SU-DHL-6 (cell line): ENCODE data around the gene CHD6.

Source experiments
- H2AFZ ChIP-seq: fragments of 200-600 bp; sonication (generic); 2 replicates; pipeline ENCODE4 v1.6.1; 2014; ENCODE audit warnings: low read depth, mild to moderate bottlenecking, moderate library complexity, mixed read lengths, antibody characterized with exemption, low read length; ENCODE audit not compliant: severe bottlenecking
- H3F3A ChIP-seq: fragments of 200-600 bp; shearing (Covaris generic); 2 replicates; pipeline ENCODE4 v1.6.0; 2016; ENCODE audit warnings: antibody characterized with exemption, mild to moderate bottlenecking; ENCODE audit not compliant: insufficient read depth
- H3K27ac ChIP-seq: fragments of 200-600 bp; sonication (generic); 2 replicates; pipeline ENCODE4 v1.5.1; 2016; ENCODE audit warnings: low read depth, mild to moderate bottlenecking, low read length, moderate library complexity, mixed read lengths
- H3K27me3 ChIP-seq: fragments of 200-600 bp; sonication (generic), shearing (Covaris generic); 2 replicates; pipeline ENCODE4 v1.6.0; 2014; ENCODE audit warnings: mild to moderate bottlenecking, low read length
- H3K36me3 ChIP-seq: fragments of 200-600 bp; sonication (generic); 2 replicates; pipeline ENCODE4 v1.6.1; 2014; ENCODE audit warnings: mild to moderate bottlenecking, low read length, mixed read lengths
- H3K4me2 ChIP-seq: fragments of 300-600, 200-600 bp; shearing (Covaris generic), sonication (generic); 2 replicates; pipeline ENCODE4 v1.6.0; 2014; ENCODE audit warnings: low read length, low read depth, mild to moderate bottlenecking; ENCODE audit not compliant: poor library complexity, severe bottlenecking
- H3K4me3 ChIP-seq: fragments of 200-600 bp; sonication (generic); 2 replicates; pipeline ENCODE4 v1.5.1; 2014; ENCODE audit warnings: antibody characterized with exemption, low read length, mild to moderate bottlenecking, mixed read lengths; ENCODE audit not compliant: insufficient read depth, poor library complexity, severe bottlenecking
- H3K79me2 ChIP-seq: fragments of 200-600 bp; sonication (generic); 2 replicates; pipeline ENCODE4 v1.6.1; 2014; ENCODE audit warnings: mild to moderate bottlenecking, low read length, moderate library complexity; ENCODE audit not compliant: insufficient read depth
- H3K9ac ChIP-seq: fragments of 200-600 bp; sonication (generic); 2 replicates; pipeline ENCODE4 v1.7.0; 2014; ENCODE audit warnings: mild to moderate bottlenecking, low read length
- H3K9me2 ChIP-seq: fragments of 200-600 bp; sonication (generic); replicated peaks from 2 replicates; pipeline ENCODE4 v1.6.1; 2014; ENCODE audit warnings: low read length; ENCODE audit not compliant: insufficient read depth
- H3K9me3 ChIP-seq: fragments of 200-600 bp; sonication (generic); 2 replicates; pipeline ENCODE4 v1.6.1; 2014; ENCODE audit warnings: low read length, mixed read lengths; ENCODE audit not compliant: insufficient read depth
- H4K20me1 ChIP-seq: fragments of 200-600 bp; sonication (generic); 2 replicates; pipeline ENCODE4 v1.6.1; 2014; ENCODE audit warnings: low read depth, mild to moderate bottlenecking, antibody characterized with exemption, low read length, moderate library complexity, mixed read lengths
- EZH2phosphoT487 ChIP-seq: fragments of 200-600 bp; sonication (generic), shearing (Covaris generic); conservative IDR thresholded peaks from 2 replicates; pipeline ENCODE4 v1.6.1; 2018; ENCODE audit warnings: mild to moderate bottlenecking, antibody characterized with exemption, low read length, moderate library complexity, mixed read lengths
- TF ChIP-seq, protein P1 (sequence below): fragments of 200-600 bp; sonication (generic); IDR thresholded peaks from one replicate; pipeline ENCODE4 v1.5.1; 2017; ENCODE audit warnings: antibody characterized with exemption, mild to moderate bottlenecking, low read length, moderate library complexity; ENCODE audit not compliant: insufficient read depth, poor library complexity, severe bottlenecking

The CHD6 gene

DNA sequence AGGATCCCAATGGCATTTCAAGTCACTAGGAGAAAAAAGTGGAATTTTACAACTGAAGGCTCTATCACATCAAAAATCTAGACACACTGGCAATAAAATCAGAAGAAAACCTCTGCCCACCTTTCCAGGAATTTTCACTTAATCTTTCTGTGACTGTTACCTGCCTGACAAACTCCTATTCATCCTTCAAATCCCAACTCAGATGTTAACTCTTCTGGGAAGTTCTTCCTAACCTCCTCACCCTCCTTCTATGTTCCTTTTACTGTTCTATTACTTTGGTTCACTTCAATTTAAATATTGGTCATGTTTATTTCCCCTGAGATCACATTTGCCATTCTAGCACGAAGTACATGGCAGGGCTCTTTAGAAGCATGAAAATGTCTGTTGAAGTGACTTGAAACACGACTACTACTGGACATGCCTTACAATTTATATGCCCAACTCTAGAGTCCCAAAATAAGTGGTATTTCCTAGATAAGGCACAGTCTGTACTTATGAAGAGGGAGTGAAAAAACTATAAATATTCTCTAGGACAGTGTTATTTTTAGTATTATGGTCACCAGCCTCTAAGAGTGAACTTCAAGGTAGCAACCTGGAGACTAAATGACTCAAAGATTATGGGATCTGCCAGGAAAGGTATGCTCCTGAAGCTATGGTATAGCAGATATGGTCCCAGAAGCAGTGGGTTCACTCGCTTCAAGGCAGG, 17.1 kb downstream of the CHD6 start:
- no peak overlapping the region for H3K27ac ChIP-seq
- no peaks in the 10 kb centered on the region for H3K9me2 ChIP-seq
- no peak overlapping the region for H3K9ac ChIP-seq
- no peak overlapping the region for H2AFZ ChIP-seq
- H4K20me1 ChIP-seq: no peaks in the 10 kb centered on the region
- no peak overlapping the region for H3K4me3 ChIP-seq
- H3K4me2 ChIP-seq: no peak overlapping the region
- no peaks in the 10 kb centered on the region for H3K27me3 ChIP-seq
- H3F3A ChIP-seq: no peaks in the 10 kb centered on the region
- H3K9me3 ChIP-seq: peaks cover 28% of the 10 kb centered on the region; the same call in 1 of the 2 replicates
- H3K79me2 ChIP-seq: peaks cover 74% of the 10 kb centered on the region
- no peaks in the 10 kb centered on the region for H3K36me3 ChIP-seq
- TF ChIP-seq EZH2phosphoT487: no peak
- TF ChIP-seq, protein P1, sequence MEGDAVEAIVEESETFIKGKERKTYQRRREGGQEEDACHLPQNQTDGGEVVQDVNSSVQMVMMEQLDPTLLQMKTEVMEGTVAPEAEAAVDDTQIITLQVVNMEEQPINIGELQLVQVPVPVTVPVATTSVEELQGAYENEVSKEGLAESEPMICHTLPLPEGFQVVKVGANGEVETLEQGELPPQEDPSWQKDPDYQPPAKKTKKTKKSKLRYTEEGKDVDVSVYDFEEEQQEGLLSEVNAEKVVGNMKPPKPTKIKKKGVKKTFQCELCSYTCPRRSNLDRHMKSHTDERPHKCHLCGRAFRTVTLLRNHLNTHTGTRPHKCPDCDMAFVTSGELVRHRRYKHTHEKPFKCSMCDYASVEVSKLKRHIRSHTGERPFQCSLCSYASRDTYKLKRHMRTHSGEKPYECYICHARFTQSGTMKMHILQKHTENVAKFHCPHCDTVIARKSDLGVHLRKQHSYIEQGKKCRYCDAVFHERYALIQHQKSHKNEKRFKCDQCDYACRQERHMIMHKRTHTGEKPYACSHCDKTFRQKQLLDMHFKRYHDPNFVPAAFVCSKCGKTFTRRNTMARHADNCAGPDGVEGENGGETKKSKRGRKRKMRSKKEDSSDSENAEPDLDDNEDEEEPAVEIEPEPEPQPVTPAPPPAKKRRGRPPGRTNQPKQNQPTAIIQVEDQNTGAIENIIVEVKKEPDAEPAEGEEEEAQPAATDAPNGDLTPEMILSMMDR: no peak

DNA sequence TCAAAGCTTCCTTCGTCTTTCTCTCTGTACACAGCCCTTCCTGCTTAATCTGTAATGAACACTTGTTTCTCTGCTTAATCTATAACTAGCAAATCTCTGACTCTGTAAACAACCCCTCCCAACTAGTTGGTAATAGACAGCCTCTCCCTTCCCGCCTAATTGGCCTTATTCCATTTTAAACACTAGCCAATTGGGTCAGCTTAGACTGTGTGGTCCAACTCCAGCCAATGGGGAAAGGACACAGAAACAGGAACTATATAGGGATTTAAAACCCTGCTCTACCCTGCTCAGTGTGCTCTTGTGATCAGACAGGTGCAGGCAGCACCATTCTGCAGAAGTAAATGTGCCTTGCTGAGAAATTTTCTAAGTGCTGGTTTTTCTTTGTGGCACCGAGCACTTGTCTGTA, 18.5 kb downstream of the CHD6 start:
- H3K36me3 ChIP-seq: no peaks in the 10 kb centered on the region
- no peaks in the 10 kb centered on the region for H4K20me1 ChIP-seq
- H3F3A ChIP-seq: no peaks in the 10 kb centered on the region
- H3K27me3 ChIP-seq: no peaks in the 10 kb centered on the region
- no peak overlapping the region for H3K4me3 ChIP-seq
- no peaks in the 10 kb centered on the region for H3K9me2 ChIP-seq
- no peak overlapping the region for H3K9ac ChIP-seq
- no peak overlapping the region for H3K4me2 ChIP-seq
- H2AFZ ChIP-seq: no peak overlapping the region
- no peak overlapping the region for H3K27ac ChIP-seq
- TF ChIP-seq, protein P1: no peak
- no peak for TF ChIP-seq EZH2phosphoT487
- H3K79me2 ChIP-seq: peaks cover 76% of the 10 kb centered on the region
- peaks cover 30% of the 10 kb centered on the region; the same call in 1 of the 2 replicates for H3K9me3 ChIP-seq

DNA sequence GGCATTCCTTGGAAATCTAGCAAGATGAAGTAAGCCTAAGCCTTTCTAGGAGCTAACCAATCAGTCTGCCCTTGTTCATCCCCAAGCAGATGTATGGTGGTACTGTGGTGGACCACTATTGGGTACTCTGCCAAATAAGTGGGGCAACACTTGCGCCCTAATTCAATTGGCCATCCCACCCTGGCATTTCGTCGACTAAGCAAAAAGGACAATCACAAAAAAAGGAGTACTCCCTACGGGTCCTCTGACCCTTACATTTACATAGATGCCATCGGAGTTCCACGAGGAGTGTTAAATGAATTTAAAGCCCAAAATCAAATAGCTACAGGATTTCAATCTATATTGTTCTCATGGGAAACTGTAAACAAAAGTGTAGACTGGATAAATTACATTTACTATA, 19.5 kb downstream of the CHD6 start:
- H3K9ac ChIP-seq: no peak overlapping the region
- no peaks in the 10 kb centered on the region for H3K9me2 ChIP-seq
- H3K9me3 ChIP-seq: peaks cover 32% of the 10 kb centered on the region; the same call in 1 of the 2 replicates
- TF ChIP-seq, protein P1: no peak
- TF ChIP-seq EZH2phosphoT487: no peak
- no peak overlapping the region for H3K4me2 ChIP-seq
- H3F3A ChIP-seq: no peaks in the 10 kb centered on the region
- no peak overlapping the region for H3K27ac ChIP-seq
- no peaks in the 10 kb centered on the region for H3K27me3 ChIP-seq
- H2AFZ ChIP-seq: no peak overlapping the region
- H3K79me2 ChIP-seq: peaks cover 69% of the 10 kb centered on the region
- no peak overlapping the region for H3K4me3 ChIP-seq
- H3K36me3 ChIP-seq: no peaks in the 10 kb centered on the region
- no peaks in the 10 kb centered on the region for H4K20me1 ChIP-seq
